Endothelial cell of umbilical vein (primary cell): ENCODE results near the gene OR51L1. TPM values are rescaled to one million over a fixed set of nuclear protein-coding genes. Genes with fewer than 3 reads are reported as not detected.

Experiments used
- Bru-seq: library from RNA; stranded (reverse); fragments of 400-500 nt; gene quantifications from one replicate; lab custom pipeline; 2021; lab: Mats Ljungman, UMichigan
- BruChase-seq, 2 experiments: library from RNA; stranded (reverse); fragments of 400-500 nt; gene quantifications; one replicate each; lab custom pipeline; 2021; lab: Mats Ljungman, UMichigan
- BruUV-seq: library from RNA; stranded (reverse); fragments of 400-500 nt; replicated peaks from 2 replicates; lab custom pipeline; 2021; lab: Mats Ljungman, UMichigan
- CTCF ChIA-PET: fragments of 300-600, 350-600 bp; sonication (Branson Sonifier 250); formaldehyde crosslinking; loops from one replicate; lab custom pipeline; 2021; ENCODE audit warnings: antibody characterized with exemption, inconsistent platforms; lab: Charles Lee
- POLR2A ChIA-PET: fragments of 300-600, 350-600 bp; sonication (Branson Sonifier 250); formaldehyde crosslinking; loops from one replicate; lab custom pipeline; 2021; ENCODE audit warnings: antibody characterized with exemption, inconsistent platforms; lab: Charles Lee
- DNase-seq: peaks from one replicate; pipeline ENCODE4 v3.0.0-alpha.2; 2011; ENCODE audit warnings: low read depth, low spot score
- FAIRE-seq: peaks from 2 replicates; lab custom pipeline; 2011; peaks lifted over from hg19 to GRCh38; lab: Jason Lieb, UNC
- H2AFZ ChIP-seq: 2 replicates; pipeline ENCODE4 v1.6.0; 2012; ENCODE audit warnings: low read depth, low read length, control low read depth, inconsistent platforms
- H3K27ac ChIP-seq: 2 replicates; pipeline ENCODE4 v1.5.1; 2011; ENCODE audit warnings: low read depth, mild to moderate bottlenecking, control low read depth, low read length, moderate library complexity; ENCODE audit not compliant: insufficient read depth
- H3K27me3 ChIP-seq, 2 experiments: 2 replicates each; pipeline versions ENCODE4 v1.6.0 to v1.6.1; 2011; ENCODE audit warnings: low read length in 2 of 2, mixed read lengths in 1 of 2; ENCODE audit not compliant: control insufficient read depth in 2 of 2, insufficient read depth in 2 of 2
- H3K36me3 ChIP-seq, 2 experiments: 2 replicates in 1 of 2; 3 replicates in 1 of 2; pipeline ENCODE4 v1.5.1; 2011; ENCODE audit warnings: low read length in 2 of 2, mild to moderate bottlenecking in 1 of 2, moderate library complexity in 1 of 2; ENCODE audit not compliant: control insufficient read depth in 2 of 2, insufficient read depth in 2 of 2; ENCODE audit errors: extremely low read depth in 1 of 2
- H3K4me1 ChIP-seq: 3 replicates; pipeline ENCODE4 v1.5.1; 2011; ENCODE audit warnings: mild to moderate bottlenecking, low read length; ENCODE audit not compliant: control insufficient read depth, insufficient read depth; ENCODE audit errors: extremely low read depth
- H3K4me2 ChIP-seq: 2 replicates; pipeline ENCODE4 v1.6.1; 2011; ENCODE audit warnings: low read length, control low read depth, mixed read lengths; ENCODE audit not compliant: insufficient read depth
- H3K4me3 ChIP-seq, 3 experiments: fragments of 200-600 bp in 1 of 3; sonication (generic), shearing (Covaris generic) in 1 of 3; replicated peaks in 1 of 3; 2 replicates each; pipeline ENCODE4 v1.5.1; 2011 to 2016; ENCODE audit warnings: control low read depth in 3 of 3, low read length in 3 of 3, mild to moderate bottlenecking in 2 of 3, inconsistent platforms in 1 of 3, low read depth in 1 of 3, moderate library complexity in 1 of 3; ENCODE audit not compliant: insufficient read depth in 1 of 3
- H3K79me2 ChIP-seq: 2 replicates; pipeline ENCODE4 v1.6.0; 2012; ENCODE audit warnings: low read length, inconsistent platforms; ENCODE audit not compliant: control insufficient read depth, insufficient read depth
- H3K9ac ChIP-seq: replicated peaks from 2 replicates; pipeline ENCODE3; 2011; ENCODE audit warnings: low read length, control low read depth; ENCODE audit not compliant: insufficient read depth; ENCODE audit errors: extremely low read depth
- H3K9me1 ChIP-seq: replicated peaks from 3 replicates; pipeline ENCODE4 v1.6.0; 2011; ENCODE audit warnings: mild to moderate bottlenecking, low read length; ENCODE audit not compliant: control insufficient read depth, insufficient read depth; ENCODE audit errors: extremely low read depth
- H3K9me3 ChIP-seq: replicated peaks from 2 replicates; pipeline ENCODE4 v1.5.1; 2012; ENCODE audit warnings: low read length, inconsistent platforms; ENCODE audit not compliant: control insufficient read depth, insufficient read depth
- H4K20me1 ChIP-seq: replicated peaks from 2 replicates; pipeline ENCODE3; 2011; ENCODE audit warnings: mild to moderate bottlenecking, low read length; ENCODE audit not compliant: control insufficient read depth, insufficient read depth; ENCODE audit errors: extremely low read depth
- EZH2 ChIP-seq: IDR thresholded peaks from 2 replicates; pipeline ENCODE4 v1.6.1; 2012; ENCODE audit warnings: borderline replicate concordance, low read depth, mild to moderate bottlenecking, moderate library complexity, low read length, inconsistent platforms; ENCODE audit not compliant: severe bottlenecking
- FOS ChIP-seq: IDR thresholded peaks from 2 replicates; pipeline ENCODE4 v1.6.1; 2011; ENCODE audit warnings: mild to moderate bottlenecking, low read length, moderate library complexity, borderline replicate concordance; ENCODE audit not compliant: insufficient read depth
- GATA2 ChIP-seq: IDR thresholded peaks from 2 replicates; pipeline ENCODE4 v1.7.0; 2011; ENCODE audit warnings: low read depth, mild to moderate bottlenecking, moderate library complexity, mixed read lengths, low read length; ENCODE audit not compliant: insufficient read length, insufficient read depth
- JUN ChIP-seq: IDR thresholded peaks from 2 replicates; pipeline ENCODE4 v1.6.1; 2011; ENCODE audit warnings: borderline replicate concordance, low read depth; ENCODE audit not compliant: insufficient read length, insufficient read depth
- MYC ChIP-seq: IDR thresholded peaks from one replicate; pipeline ENCODE4 v1.6.1; 2011; ENCODE audit warnings: mild to moderate bottlenecking, low read depth, low read length
- POLR2A ChIP-seq: IDR thresholded peaks from 2 replicates; pipeline ENCODE4 v1.6.1; 2012; ENCODE audit warnings: low read depth, mild to moderate bottlenecking, control low read depth, low read length
- POLR2AphosphoS5 ChIP-seq: IDR thresholded peaks from 2 replicates; pipeline ENCODE4 v1.6.1; 2012; ENCODE audit warnings: low read depth, mild to moderate bottlenecking, control low read depth, low read length, moderate library complexity; ENCODE audit not compliant: insufficient read depth
- dilution Hi-C: fragments of 300-500 bp; cut with MboI; formaldehyde crosslinking; loops from one replicate; pipeline ENCODE4 v1.15.0; 2019; ENCODE audit warnings: low sequenced_read_pairs; ENCODE audit not compliant: extremely low pct_ligation_motif_present
- intact Hi-C: fragments of 100-400 bp; cut with micrococcal nuclease; formaldehyde crosslinking; loops from one replicate; pipeline ENCODE4 v1.10.0; 2022
- long read RNA-seq: library from polyadenylated mRNA; stranded (forward); transcript quantifications from one replicate; pipeline ENCODE4 v2.0.0, GENCODE V29; 2021
- polyA minus RNA-seq, 3 experiments: library from RNA; depleted of rRNA, polyadenylated mRNA; stranded (reverse); fragments of >200 nt; gene quantifications; 1 replicate in 1 of 3; 2 replicates in 2 of 3; pipeline ENCODE4 v1.2.3, GENCODE V29; 2011
- polyA plus RNA-seq, 4 experiments: library from polyadenylated mRNA; depleted of rRNA in 3 of 4; stranded (reverse) in 3 of 4; unstranded in 1 of 4; fragments of >200 nt; gene quantifications; 2 replicates each; pipeline versions ENCODE4 v1.2.1 to v1.2.3, GENCODE V29; 2011 to 2012; ENCODE audit warnings: missing spikeins in 1 of 4
- total RNA-seq: library from RNA; stranded (reverse); gene quantifications from 2 replicates; pipeline ENCODE4 v1.2.3, GENCODE V29; 2021
- TF ChIP-seq, protein P1 (sequence below): IDR thresholded peaks from 2 replicates; pipeline ENCODE4 v1.6.1; 2011; ENCODE audit not compliant: insufficient read depth, insufficient read length
- TF ChIP-seq, protein P2 (sequence below), 2 donors: IDR thresholded peaks; 1 replicate in 1 of 2; 2 replicates in 1 of 2; pipeline ENCODE4 v1.5.1; 2011; ENCODE audit warnings: low read length in 2 of 2, mild to moderate bottlenecking in 2 of 2, moderate library complexity in 2 of 2, control low read depth in 1 of 2, inconsistent platforms in 1 of 2, low read depth in 1 of 2; ENCODE audit not compliant: insufficient read depth in 1 of 2; ENCODE audit errors: extremely low read depth in 1 of 2

Gene OR51L1, protein sequence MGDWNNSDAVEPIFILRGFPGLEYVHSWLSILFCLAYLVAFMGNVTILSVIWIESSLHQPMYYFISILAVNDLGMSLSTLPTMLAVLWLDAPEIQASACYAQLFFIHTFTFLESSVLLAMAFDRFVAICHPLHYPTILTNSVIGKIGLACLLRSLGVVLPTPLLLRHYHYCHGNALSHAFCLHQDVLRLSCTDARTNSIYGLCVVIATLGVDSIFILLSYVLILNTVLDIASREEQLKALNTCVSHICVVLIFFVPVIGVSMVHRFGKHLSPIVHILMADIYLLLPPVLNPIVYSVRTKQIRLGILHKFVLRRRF
- total RNA-seq (not detected in 2 replicates), polyA plus RNA-seq (not detected in 2 replicates), polyA minus RNA-seq (not detected in 2 replicates), Bru-seq, nascent RNA (not detected), BruChase-seq, experiment 1, labeled RNA remaining after a 6-hour chase (not detected), BruChase-seq, experiment 2, labeled RNA remaining after a 2-hour chase (not detected)
- not detected in 2 replicates for polyA plus RNA-seq (2011; cell fraction: cytosol; rRNA removed)
- polyA plus RNA-seq (2011; cell fraction: nucleus; rRNA removed) = not detected in 2 replicates
- polyA plus RNA-seq (2012) = not detected in 2 replicates
- not detected for polyA minus RNA-seq (2011; cell fraction: cytosol; rRNA and poly(A)+ RNA removed)
- not detected in 2 replicates for polyA minus RNA-seq (2011; cell fraction: nucleus; rRNA and poly(A)+ RNA removed)
- long read RNA-seq = 0 reads

DNA sequence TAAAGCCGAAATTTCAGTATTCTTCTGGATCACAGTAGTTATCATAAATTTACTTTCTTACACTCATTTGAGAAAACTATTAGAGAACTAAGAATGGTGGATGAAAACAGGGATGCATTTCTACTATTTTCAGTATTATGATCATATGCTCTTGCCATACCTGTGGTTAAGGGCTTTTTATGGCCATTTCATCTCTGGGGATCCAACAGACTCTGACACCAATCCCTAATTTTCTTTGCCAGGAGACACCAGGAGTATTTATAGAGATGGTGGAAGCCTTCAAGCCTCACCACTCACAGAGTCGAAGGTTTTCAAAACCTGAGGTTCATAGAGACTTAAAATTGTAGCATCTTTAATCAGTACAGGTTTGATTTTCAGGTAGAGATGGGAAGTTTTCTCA lies at the start of gene OR51L1:
TSS of gene OR51L1 (plus strand) at position 301 of the 400 bp plus-strand sequence. CDS start 4,132 bp downstream, outside the sequence.
- no TSS peak for BruUV-seq
- FAIRE-seq (no peak), DNase-seq (no peak)
- CTCF ChIA-PET = no interaction called here
- H3K9me1 ChIP-seq = no peaks in the 10 kb centered on the region
- H2AFZ ChIP-seq = no peak within 1 kb of the TSS
- no peaks in the 10 kb centered on the region for H3K36me3 ChIP-seq
- intact Hi-C loops (no loop called here), dilution Hi-C loops (no loop called here)
- no peaks in the 10 kb centered on the region for H3K27me3 ChIP-seq
- H3K4me3 ChIP-seq = no peak within 1 kb of the TSS
- H3K9me3 ChIP-seq = no peaks in the 10 kb centered on the region
- H3K27ac ChIP-seq = no peak within 1 kb of the TSS
- H3K4me2 ChIP-seq = no peak within 1 kb of the TSS
- no peaks in the 10 kb centered on the region for H4K20me1 ChIP-seq
- no peak for TF ChIP-seq MYC
- TF ChIP-seq JUN = no peak
- no peak for TF ChIP-seq POLR2A
- no peak for TF ChIP-seq POLR2AphosphoS5
- TF ChIP-seq, protein P1, sequence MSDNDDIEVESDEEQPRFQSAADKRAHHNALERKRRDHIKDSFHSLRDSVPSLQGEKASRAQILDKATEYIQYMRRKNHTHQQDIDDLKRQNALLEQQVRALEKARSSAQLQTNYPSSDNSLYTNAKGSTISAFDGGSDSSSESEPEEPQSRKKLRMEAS = no peak
- TF ChIP-seq, protein P2, sequence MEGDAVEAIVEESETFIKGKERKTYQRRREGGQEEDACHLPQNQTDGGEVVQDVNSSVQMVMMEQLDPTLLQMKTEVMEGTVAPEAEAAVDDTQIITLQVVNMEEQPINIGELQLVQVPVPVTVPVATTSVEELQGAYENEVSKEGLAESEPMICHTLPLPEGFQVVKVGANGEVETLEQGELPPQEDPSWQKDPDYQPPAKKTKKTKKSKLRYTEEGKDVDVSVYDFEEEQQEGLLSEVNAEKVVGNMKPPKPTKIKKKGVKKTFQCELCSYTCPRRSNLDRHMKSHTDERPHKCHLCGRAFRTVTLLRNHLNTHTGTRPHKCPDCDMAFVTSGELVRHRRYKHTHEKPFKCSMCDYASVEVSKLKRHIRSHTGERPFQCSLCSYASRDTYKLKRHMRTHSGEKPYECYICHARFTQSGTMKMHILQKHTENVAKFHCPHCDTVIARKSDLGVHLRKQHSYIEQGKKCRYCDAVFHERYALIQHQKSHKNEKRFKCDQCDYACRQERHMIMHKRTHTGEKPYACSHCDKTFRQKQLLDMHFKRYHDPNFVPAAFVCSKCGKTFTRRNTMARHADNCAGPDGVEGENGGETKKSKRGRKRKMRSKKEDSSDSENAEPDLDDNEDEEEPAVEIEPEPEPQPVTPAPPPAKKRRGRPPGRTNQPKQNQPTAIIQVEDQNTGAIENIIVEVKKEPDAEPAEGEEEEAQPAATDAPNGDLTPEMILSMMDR (IDR thresholded peaks at IDR 0.05; ENCODE audit: extremely low read depth in 1 of 2, insufficient read depth in 1 of 2, low read depth in 1 of 2, low read length in 2 of 2) = no peak
- no peak for TF ChIP-seq GATA2
- TF ChIP-seq FOS = no peak
- no peak for TF ChIP-seq EZH2
- POLR2A ChIA-PET = no interaction called here
- H3K79me2 ChIP-seq = no peaks in the 10 kb centered on the region
- H3K4me1 ChIP-seq = no peaks in the 10 kb centered on the region
- no peak within 1 kb of the TSS for H3K9ac ChIP-seq
